MM.1S (cell line): ENCODE measurements around the gene PRRT1.

Source experiments
- DNase-seq: peaks from one replicate; pipeline ENCODE4 v3.0.0-alpha.2; 2015
- H2AFZ ChIP-seq: fragments of 300-600 bp; sonication (generic); 2 replicates; pipeline ENCODE4 v1.6.0; 2016; ENCODE audit warnings: antibody characterized with exemption, low read length
- H3F3A ChIP-seq: fragments of 300-600 bp; sonication (generic); 2 replicates; pipeline ENCODE4 v1.6.1; 2016; ENCODE audit warnings: mild to moderate bottlenecking, antibody characterized with exemption, low read length, moderate library complexity, mixed read lengths; ENCODE audit not compliant: insufficient read depth
- H3K27ac ChIP-seq: fragments of 300-600 bp; sonication (generic); 2 replicates; pipeline ENCODE4 v1.5.1; 2016; ENCODE audit warnings: mild to moderate bottlenecking, low read length
- H3K27me3 ChIP-seq: fragments of 300-600 bp; sonication (generic); replicated peaks from 2 replicates; pipeline ENCODE4 v1.6.0; 2016; ENCODE audit warnings: low read length; ENCODE audit not compliant: insufficient read depth
- H3K36me3 ChIP-seq: fragments of 300-600 bp; sonication (generic); replicated peaks from 2 replicates; pipeline ENCODE4 v1.6.1; 2016; ENCODE audit warnings: mild to moderate bottlenecking, low read length, mixed read lengths; ENCODE audit not compliant: insufficient read depth
- H3K4me1 ChIP-seq: fragments of 300-600 bp; sonication (generic); 2 replicates; pipeline ENCODE4 v1.6.1; 2016; ENCODE audit warnings: low read length, mixed read lengths
- H3K4me2 ChIP-seq: fragments of 300-600 bp; sonication (generic); 2 replicates; pipeline ENCODE4 v1.6.0; 2016; ENCODE audit warnings: low read depth, low read length
- H3K4me3 ChIP-seq: fragments of 300-600 bp; sonication (generic); 2 replicates; pipeline ENCODE4 v1.5.1; 2016; ENCODE audit warnings: low read length, mixed read lengths
- H3K79me2 ChIP-seq: fragments of 300-600 bp; sonication (generic); 2 replicates; pipeline ENCODE4 v1.6.1; 2016; ENCODE audit warnings: mixed run types, low read length, mixed read lengths
- H3K9ac ChIP-seq: fragments of 300-600 bp; sonication (generic); 2 replicates; pipeline ENCODE4 v1.6.1; 2016; ENCODE audit warnings: low read length, mixed read lengths
- H3K9me2 ChIP-seq: fragments of 300-600 bp; sonication (generic); replicated peaks from 2 replicates; pipeline ENCODE4 v1.6.1; 2016; ENCODE audit warnings: mild to moderate bottlenecking, low read length, mixed read lengths; ENCODE audit not compliant: insufficient read depth
- H3K9me3 ChIP-seq: fragments of 300-600 bp; sonication (generic); replicated peaks from 2 replicates; pipeline ENCODE4 v1.6.1; 2016; ENCODE audit warnings: mild to moderate bottlenecking, low read length, mixed read lengths; ENCODE audit not compliant: insufficient read depth
- H4K20me1 ChIP-seq: fragments of 300-600 bp; sonication (generic); 2 replicates; pipeline ENCODE4 v1.6.1; 2016; ENCODE audit warnings: mild to moderate bottlenecking, low read length, moderate library complexity, mixed read lengths; ENCODE audit not compliant: insufficient read depth
- EZH2 ChIP-seq: fragments of 300-600 bp; sonication (generic); optimal IDR thresholded peaks from 2 replicates; pipeline ENCODE3; 2017; ENCODE audit warnings: low read depth, mild to moderate bottlenecking, antibody characterized with exemption, low read length, mixed read lengths
- EZH2phosphoT487 ChIP-seq: fragments of 300-600 bp; sonication (generic); IDR thresholded peaks from 2 replicates; pipeline ENCODE4 v1.6.1; 2018; ENCODE audit warnings: antibody characterized with exemption, low read length
- TF ChIP-seq, protein P1 (sequence below): fragments of 300-600 bp; sonication (generic); IDR thresholded peaks from 2 replicates; pipeline ENCODE4 v1.5.1; 2016; ENCODE audit warnings: antibody characterized with exemption, low read length, mixed read lengths

The PRRT1 gene

DNA sequence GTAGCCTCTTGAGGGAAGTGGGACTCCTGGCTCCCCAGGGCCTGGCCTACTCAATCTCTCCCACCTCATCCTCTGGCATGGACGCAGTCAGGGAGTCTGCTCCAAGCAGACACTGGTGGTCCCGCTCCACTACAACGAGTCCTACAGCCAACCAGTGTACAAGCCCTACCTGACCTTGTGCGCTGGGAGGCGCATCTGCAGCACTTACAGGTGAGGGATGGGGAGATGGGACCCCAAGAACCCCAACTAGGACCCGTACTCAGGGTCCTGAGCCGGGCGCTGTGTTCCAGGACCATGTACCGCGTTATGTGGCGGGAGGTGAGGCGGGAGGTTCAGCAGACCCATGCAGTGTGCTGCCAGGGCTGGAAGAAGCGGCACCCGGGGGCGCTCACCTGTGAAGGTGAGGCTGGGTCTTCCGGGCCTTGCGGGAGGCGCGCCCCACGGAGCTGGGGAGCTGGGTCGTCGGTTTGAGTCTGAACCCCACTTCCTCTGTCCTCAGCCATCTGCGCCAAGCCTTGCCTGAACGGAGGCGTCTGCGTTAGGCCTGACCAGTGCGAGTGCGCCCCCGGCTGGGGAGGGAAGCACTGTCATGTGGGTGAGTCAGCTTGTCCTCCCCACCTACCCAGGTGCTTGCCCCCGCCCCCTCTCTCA is 14.8 kb upstream of the PRRT1 start:
- no peaks in the 10 kb centered on the region for H3F3A ChIP-seq
- DNase-seq: no peak
- H3K79me2 ChIP-seq: no peaks in the 10 kb centered on the region
- no peak overlapping the region for H2AFZ ChIP-seq
- H4K20me1 ChIP-seq: no peaks in the 10 kb centered on the region
- no peaks in the 10 kb centered on the region for H3K27me3 ChIP-seq
- H3K4me2 ChIP-seq: no peak overlapping the region
- no peak overlapping the region for H3K4me3 ChIP-seq
- H3K36me3 ChIP-seq: no peaks in the 10 kb centered on the region
- H3K9ac ChIP-seq: no peak overlapping the region
- no peak overlapping the region for H3K27ac ChIP-seq
- no peaks in the 10 kb centered on the region for H3K4me1 ChIP-seq
- TF ChIP-seq EZH2phosphoT487 (no peak), EZH2 (no peak)
- TF ChIP-seq, protein P1, sequence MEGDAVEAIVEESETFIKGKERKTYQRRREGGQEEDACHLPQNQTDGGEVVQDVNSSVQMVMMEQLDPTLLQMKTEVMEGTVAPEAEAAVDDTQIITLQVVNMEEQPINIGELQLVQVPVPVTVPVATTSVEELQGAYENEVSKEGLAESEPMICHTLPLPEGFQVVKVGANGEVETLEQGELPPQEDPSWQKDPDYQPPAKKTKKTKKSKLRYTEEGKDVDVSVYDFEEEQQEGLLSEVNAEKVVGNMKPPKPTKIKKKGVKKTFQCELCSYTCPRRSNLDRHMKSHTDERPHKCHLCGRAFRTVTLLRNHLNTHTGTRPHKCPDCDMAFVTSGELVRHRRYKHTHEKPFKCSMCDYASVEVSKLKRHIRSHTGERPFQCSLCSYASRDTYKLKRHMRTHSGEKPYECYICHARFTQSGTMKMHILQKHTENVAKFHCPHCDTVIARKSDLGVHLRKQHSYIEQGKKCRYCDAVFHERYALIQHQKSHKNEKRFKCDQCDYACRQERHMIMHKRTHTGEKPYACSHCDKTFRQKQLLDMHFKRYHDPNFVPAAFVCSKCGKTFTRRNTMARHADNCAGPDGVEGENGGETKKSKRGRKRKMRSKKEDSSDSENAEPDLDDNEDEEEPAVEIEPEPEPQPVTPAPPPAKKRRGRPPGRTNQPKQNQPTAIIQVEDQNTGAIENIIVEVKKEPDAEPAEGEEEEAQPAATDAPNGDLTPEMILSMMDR: no peak
- H3K9me3 ChIP-seq: no peaks in the 10 kb centered on the region
- no peaks in the 10 kb centered on the region for H3K9me2 ChIP-seq

DNA sequence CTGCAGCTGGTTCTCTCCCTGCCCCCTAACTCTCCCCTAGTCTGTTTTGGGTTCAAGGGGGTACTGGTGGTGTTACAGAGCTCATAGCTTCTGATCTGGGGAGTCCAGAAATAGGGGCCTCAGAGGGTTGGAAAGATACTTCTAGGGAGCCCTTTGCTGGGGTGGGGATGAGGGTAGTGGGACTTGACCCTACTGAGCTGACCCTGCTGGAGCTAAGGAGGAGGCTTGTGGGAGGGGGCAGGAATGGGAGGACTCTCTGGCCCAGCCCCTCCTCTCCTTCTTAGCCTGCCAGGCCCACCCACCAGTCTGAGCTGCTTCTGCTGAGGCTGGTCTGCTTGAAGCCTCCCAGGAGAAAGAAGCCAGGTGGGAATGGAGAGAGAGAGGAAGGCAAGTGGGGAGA is 12.6 kb upstream of the PRRT1 start, which contains the start of gene EGFL8:
EGFL8 (plus strand) TSS at position 301 of the 400 bp plus-strand sequence. CDS start 1,571 bp downstream, outside the sequence.
- Histone ChIP-seq H3K4me1 (no peaks in the 10 kb centered on the region), H4K20me1 (no peaks in the 10 kb centered on the region), H3K79me2 (no peaks in the 10 kb centered on the region), H3K4me3 (no peak within 1 kb of the TSS), H2AFZ (no peak within 1 kb of the TSS), H3K9me2 (no peaks in the 10 kb centered on the region), H3K9me3 (no peaks in the 10 kb centered on the region), H3K27me3 (no peaks in the 10 kb centered on the region), H3K36me3 (no peaks in the 10 kb centered on the region), H3K4me2 (no peak within 1 kb of the TSS), H3F3A (no peaks in the 10 kb centered on the region), H3K27ac (no peak within 1 kb of the TSS), H3K9ac (no peak within 1 kb of the TSS)
- TF ChIP-seq EZH2phosphoT487: no peak
- TF ChIP-seq EZH2: no peak
- TF ChIP-seq, protein P1: no peak
- DNase-seq: no peak

- Histone ChIP-seq H3K9me3 (no peaks in the 10 kb centered on the region), H3K4me2 (no peak overlapping the region), H3K9me2 (no peaks in the 10 kb centered on the region), H3K9ac (no peak overlapping the region), H3K36me3 (no peaks in the 10 kb centered on the region), H3K79me2 (no peaks in the 10 kb centered on the region), H3K27ac (no peak overlapping the region), H3K4me3 (no peak overlapping the region), H3F3A (no peaks in the 10 kb centered on the region), H4K20me1 (no peaks in the 10 kb centered on the region), H3K4me1 (no peaks in the 10 kb centered on the region), H3K27me3 (no peaks in the 10 kb centered on the region), H2AFZ (no peak overlapping the region)
- TF ChIP-seq, protein P1: no peak
- no peak for TF ChIP-seq EZH2phosphoT487
- TF ChIP-seq EZH2: no peak
- no peak for DNase-seq
Observed at GRCh38 chr6:32163559-32164258, 12.0 kb upstream of the PRRT1 start.
